ENCODE results near the gene CA11.
A peak's percentile ranks its signal among the peaks of the same experiment; 100 is the strongest.
"Not testable (repeated sequence)": the region's sequence is repeated elsewhere in the genome, so short reads cannot be mapped to it uniquely, and the experiment has no call there.

CA11 gene
- long read RNA-seq, donor 1, transcript CA11-201 (9 exons, 1,844 nt): major isoform, 18 of 23 reads
- long read RNA-seq, donor 1, partial matches to known transcripts: 0 of 23 reads
- long read RNA-seq, donor 1, other reads (novel, unspliced or antisense): 0 of 23 reads
- long read RNA-seq, donor 2, partial matches to known transcripts: 0 of 7 reads
- long read RNA-seq, donor 2, other reads (novel, unspliced or antisense): 0 of 7 reads
- long read RNA-seq, donor 3, partial matches to known transcripts: 0 of 4 reads
- long read RNA-seq, donor 3, other reads (novel, unspliced or antisense): 0 of 4 reads
- long read RNA-seq, donor 4, partial matches to known transcripts: 0 of 4 reads
- long read RNA-seq, donor 4, other reads (novel, unspliced or antisense): 0 of 4 reads
- long read RNA-seq, donor 5, transcript CA11-201 (9 exons, 1,844 nt): major isoform, 7 of 9 reads
- long read RNA-seq, donor 5, partial matches to known transcripts: 0 of 9 reads
- long read RNA-seq, donor 5, other reads (novel, unspliced or antisense): 0 of 9 reads
- long read RNA-seq, donor 6, partial matches to known transcripts: 0 of 3 reads
- long read RNA-seq, donor 6, other reads (novel, unspliced or antisense): 0 of 3 reads
- long read RNA-seq, donor 7, transcript CA11-201 (9 exons, 1,844 nt): major isoform, 13 of 17 reads
- long read RNA-seq, donor 7, partial matches to known transcripts: 0 of 17 reads
- long read RNA-seq, donor 7, other reads (novel, unspliced or antisense): 0 of 17 reads
- long read RNA-seq, donor 8, transcript CA11-201 (9 exons, 1,844 nt): major isoform, 8 of 12 reads
- long read RNA-seq, donor 8, partial matches to known transcripts: 0 of 12 reads
- long read RNA-seq, donor 8, other reads (novel, unspliced or antisense): 0 of 12 reads

GRCh38 chr19:48646001-48646721, at the start of gene CA11:
CA11 (minus strand) TSS chr19:48646187; CDS start chr19:48645632, 555 bp downstream.
- DNase-seq: peak; percentile 84

GRCh38 chr19:48693629-48694028, 47.6 kb upstream of the CA11 start:
- DNase-seq: not testable (repeated sequence)

GRCh38 chr19:48689449-48689848, 43.5 kb upstream of the CA11 start:
- DNase-seq: no peak

GRCh38 chr19:48687776-48688175, 41.8 kb upstream of the CA11 start:
- DNase-seq: no peak

- DNase-seq: not testable (repeated sequence)
Measured at GRCh38 chr19:48686637-48687036, 40.6 kb upstream of the CA11 start.

GRCh38 chr19:48686088-48686487, 40.1 kb upstream of the CA11 start:
- no peak for DNase-seq

GRCh38 chr19:48685583-48685982, 39.6 kb upstream of the CA11 start:
- DNase-seq: no peak

- peak; percentile 59 for DNase-seq
Measured at GRCh38 chr19:48683349-48683748, 37.4 kb upstream of the CA11 start.

GRCh38 chr19:48681127-48681470, 35.1 kb upstream of the CA11 start:
- no peak for DNase-seq

- DNase-seq: no peak
Measured at GRCh38 chr19:48680436-48681126, 34.6 kb upstream of the CA11 start.

- DNase-seq: not testable (repeated sequence)
Measured at GRCh38 chr19:48680006-48680405, 34.0 kb upstream of the CA11 start.

GRCh38 chr19:48678201-48678600, 32.2 kb upstream of the CA11 start:
- no peak for DNase-seq

GRCh38 chr19:48676887-48677286, 30.9 kb upstream of the CA11 start:
- DNase-seq: no peak

GRCh38 chr19:48676487-48676886, 30.5 kb upstream of the CA11 start:
- no peak for DNase-seq

GRCh38 chr19:48674921-48675824, 29.2 kb upstream of the CA11 start:
- DNase-seq: peak; percentile 84

- no peak for DNase-seq
Measured at GRCh38 chr19:48674216-48674809, 28.3 kb upstream of the CA11 start.

GRCh38 chr19:48673436-48674100, 27.6 kb upstream of the CA11 start:
- DNase-seq: no peak

GRCh38 chr19:48672994-48673393, 27.0 kb upstream of the CA11 start, which contains the start of gene NTN5:
NTN5 (minus strand) TSS chr19:48673017; CDS start chr19:48670986, 2,031 bp downstream.
- no peak for DNase-seq

- DNase-seq: no peak
Measured at GRCh38 chr19:48671446-48671995, 25.5 kb upstream of the CA11 start.

Data from right kidney (tissue), 9 donors.